GM12878 (cell line): ENCODE measurements around the gene ATOSB. TPM values are rescaled to one million over a fixed set of nuclear protein-coding genes. Genes with fewer than 3 reads are reported as not detected.
A peak's percentile ranks its signal among the peaks of the same experiment; 100 is the strongest.

ENCODE experiments used
- ATAC-seq: fragments of 200-7000 bp; cut with Tn5 transposase; 3 replicates; pipeline ENCODE4 v1.9.1; 2020; ENCODE audit warnings: mild to moderate bottlenecking, moderate library complexity
- BruUV-seq: library from RNA; stranded (reverse); fragments of 400-500 nt; replicated peaks from 2 replicates; lab custom pipeline; 2021; lab: Mats Ljungman, UMichigan
- CTCF ChIA-PET: fragments of 300-600 bp; sonication (Branson Sonifier 250); formaldehyde crosslinking; extraction: SDS; loops from one replicate; lab custom pipeline; 2021; ENCODE audit warnings: inconsistent platforms; lab: Yijun Ruan, JAX
- POLR2A ChIA-PET: fragments of 350-600 bp; formaldehyde crosslinking; extraction: SDS; loops from one replicate; lab custom pipeline; 2021; ENCODE audit warnings: inconsistent platforms; lab: Charles Lee
- RAD21 ChIA-PET: fragments of 300-600 bp; sonication (Branson Sonifier 250); formaldehyde crosslinking; loops from one replicate; lab custom pipeline; 2023; ENCODE audit warnings: antibody characterized with exemption; ENCODE audit not compliant: unreplicated experiment; lab: Charles Lee
- SMC1A ChIA-PET: fragments of 300-600 bp; sonication (Branson Sonifier 250); formaldehyde crosslinking; loops from one replicate; lab custom pipeline; 2023; ENCODE audit not compliant: unreplicated experiment, uncharacterized antibody; lab: Charles Lee
- DNase-seq: peaks from one replicate; pipeline ENCODE4 v3.0.0-alpha.2; 2011; ENCODE audit warnings: low read depth, low spot score
- FAIRE-seq: peaks from 3 replicates; lab custom pipeline; 2011; peaks lifted over from hg19 to GRCh38; lab: Jason Lieb, UNC
- H2AFZ ChIP-seq: 2 replicates; pipeline ENCODE4 v1.6.0; 2011; ENCODE audit warnings: low read depth, low read length, control low read depth; ENCODE audit not compliant: control insufficient read depth
- H3K27ac ChIP-seq: 2 replicates; pipeline ENCODE4 v1.5.1; 2011; ENCODE audit warnings: control low read depth; ENCODE audit not compliant: control insufficient read depth, insufficient read depth
- H3K27me3 ChIP-seq, 2 experiments: replicated peaks in 1 of 2; 2 replicates each; pipeline versions ENCODE4 v1.6.0 to v1.6.1; 2011; ENCODE audit warnings: low read length in 1 of 2; ENCODE audit not compliant: control insufficient read depth in 2 of 2, insufficient read depth in 2 of 2
- H3K36me3 ChIP-seq, 2 experiments: 2 replicates each; pipeline ENCODE4 v1.5.1; 2011; ENCODE audit warnings: low read length in 1 of 2; ENCODE audit not compliant: control insufficient read depth in 2 of 2, insufficient read depth in 2 of 2
- H3K4me1 ChIP-seq: 2 replicates; pipeline ENCODE4 v1.6.1; 2011; ENCODE audit warnings: mild to moderate bottlenecking, low read length, moderate library complexity, mixed read lengths; ENCODE audit not compliant: control insufficient read depth, insufficient read depth
- H3K4me2 ChIP-seq: 2 replicates; pipeline ENCODE4 v1.6.0; 2011; ENCODE audit warnings: control low read depth; ENCODE audit not compliant: control insufficient read depth, insufficient read depth
- H3K4me3 ChIP-seq: fragments of 200-600 bp; sonication (generic); 2 replicates; pipeline ENCODE4 v1.5.1; 2016
- H3K79me2 ChIP-seq: 2 replicates; pipeline ENCODE4 v1.6.0; 2011; ENCODE audit warnings: low read length; ENCODE audit not compliant: control insufficient read depth, insufficient read depth
- H3K9ac ChIP-seq: 2 replicates; pipeline ENCODE4 v1.8.0; 2011; ENCODE audit warnings: low read length, control low read depth, mixed read lengths; ENCODE audit not compliant: control insufficient read depth, insufficient read depth
- H3K9me3 ChIP-seq: replicated peaks from 3 replicates; pipeline ENCODE4 v1.5.1; 2011; ENCODE audit warnings: mild to moderate bottlenecking, low read length; ENCODE audit not compliant: control insufficient read depth, insufficient read depth
- H4K20me1 ChIP-seq: 2 replicates; pipeline ENCODE4 v1.6.0; 2011; ENCODE audit not compliant: control insufficient read depth, insufficient read depth
- BACH1 ChIP-seq: fragments of 450-650 bp; IDR thresholded peaks from 2 replicates; pipeline ENCODE4 v1.6.1; 2017; ENCODE audit warnings: mild to moderate bottlenecking, borderline replicate concordance
- CHD1 ChIP-seq: IDR thresholded peaks from 2 replicates; pipeline ENCODE4 v1.6.1; 2012; ENCODE audit warnings: low read depth, low read length, improper control_type of control experiment
- CHD4 ChIP-seq: fragments of 200-600 bp; sonication (generic); IDR thresholded peaks from 2 replicates; pipeline ENCODE4 v1.6.1; 2016; ENCODE audit warnings: mild to moderate bottlenecking
- POLR2A ChIP-seq: IDR thresholded peaks from 2 replicates; pipeline ENCODE4 v1.6.1; 2011; ENCODE audit warnings: low read depth, mild to moderate bottlenecking, low read length
- POLR2AphosphoS5 ChIP-seq: IDR thresholded peaks from 2 replicates; pipeline ENCODE4 v1.6.1; 2011; ENCODE audit warnings: mild to moderate bottlenecking, low read length, inconsistent platforms
- SP1 ChIP-seq: IDR thresholded peaks from one replicate; pipeline ENCODE4 v1.6.1; 2011; ENCODE audit warnings: low read depth, low read length
- STAT1 ChIP-seq: fragments of 450-650 bp; conservative IDR thresholded peaks from 2 replicates; pipeline ENCODE4 v1.6.1; 2014; ENCODE audit warnings: antibody characterized with exemption, mild to moderate bottlenecking
- WGBS: methylation state at CpG from one replicate; pipeline ENCODE4 v1.1.6; 2016; ENCODE audit warnings: low lambda C conversion rate; ENCODE audit not compliant: insufficient replicate concordance, insufficient coverage; ENCODE audit errors: missing lambda C conversion rate; 5-methylcytosine and 5-hydroxymethylcytosine counted together
- in situ Hi-C: fragments of 300-500 bp; cut with MboI; formaldehyde crosslinking; loops from 9 replicates; pipeline ENCODE4 v1.14.3; 2018; ENCODE audit warnings: mixed read lengths
- intact Hi-C: fragments of 100-400 bp; cut with micrococcal nuclease; formaldehyde crosslinking; loops from one replicate; pipeline ENCODE4 v1.14.2; 2022; ENCODE audit not compliant: unreplicated experiment
- polyA plus RNA-seq, 11 experiments: library from polyadenylated mRNA; depleted of rRNA in 4 of 11; unstranded in 6 of 11; stranded (reverse) in 5 of 11; fragments of >200 nt; fragmentation: Nextera tagmentation in 4 of 11; fragmentation: Illumina TruSeq in 1 of 11; extraction: Ambion mirVana in 4 of 11; extraction: Trizol in 1 of 11; gene quantifications; 1 replicate in 1 of 11; 2 replicates in 10 of 11; pipeline versions ENCODE4 v1.2.1 to v1.2.3, GENCODE V29; 2011 to 2016; ENCODE audit warnings: inconsistent platforms in 2 of 11, missing spikeins in 2 of 11, low read depth in 1 of 11
- total RNA-seq, 4 experiments: library from RNA; depleted of rRNA in 3 of 4; stranded (reverse); fragments of >200 nt in 3 of 4; fragmentation: Illumina TruSeq in 1 of 4; extraction: Trizol in 1 of 4; gene quantifications; 2 replicates each; pipeline versions ENCODE4 v1.2.1 to v1.2.3, GENCODE V29; 2013 to 2021
- TF ChIP-seq, protein P1 (sequence below): fragments of 450-650 bp; IDR thresholded peaks from 2 replicates; pipeline ENCODE4 v1.6.1; 2018; ENCODE audit warnings: borderline replicate concordance, mild to moderate bottlenecking; ENCODE audit not compliant: partially characterized antibody
- TF ChIP-seq, protein P2 (sequence below): fragments of 450-650 bp; formaldehyde crosslinking; IDR thresholded peaks from 2 replicates; pipeline ENCODE4 v1.5.0; 2022; ENCODE audit warnings: mild to moderate bottlenecking, missing genetic modification characterization

Gene ATOSB
- total and polyA plus RNA-seq, 10 of the 15 experiments (the other 5 are each of a cell fraction or from before 2014, with no cell fraction given), result 0.60 to 5.4 (median 2.5) TPM

DNA sequence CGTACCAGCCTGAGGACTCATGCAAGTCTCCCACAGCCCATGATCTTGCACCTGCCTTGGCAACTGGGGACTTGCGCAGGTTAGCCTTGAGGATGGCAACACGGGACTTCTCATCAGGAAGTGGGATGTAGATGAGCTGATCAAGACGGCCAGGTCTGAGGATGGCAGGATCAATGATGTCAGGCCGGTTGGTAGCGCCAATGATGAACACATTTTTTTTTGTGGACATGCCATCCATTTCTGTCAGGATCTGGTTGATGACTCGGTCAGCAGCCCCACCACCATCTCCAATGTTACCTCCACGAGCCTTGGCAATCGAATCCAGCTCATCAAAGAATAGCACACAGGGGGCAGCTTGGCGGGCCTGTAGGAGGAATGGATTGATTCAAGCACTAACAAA is 56.2 kb downstream of the ATOSB start:
- Histone ChIP-seq H3K27ac (no peak overlapping the region), H3K36me3 (peaks cover 47 to 68% of the 10 kb centered on the region in 2 experiments), H3K79me2 (no peaks in the 10 kb centered on the region; the same call in 1 of the 2 replicates), H2AFZ (no peak overlapping the region), H3K4me2 (no peak overlapping the region), H3K4me3 (no peak overlapping the region)
- SMC1A ChIA-PET, result no interaction called here
- no peak for TF ChIP-seq STAT1
- peak; percentile 42; the same call in 1 of the 2 replicates for TF ChIP-seq POLR2A
- TF ChIP-seq, all 136 proteins: peak for 1
- Histone ChIP-seq H3K9me3 (no peaks in the 10 kb centered on the region), H4K20me1 (peaks cover 3% of the 10 kb centered on the region; the same call in 1 of the 2 replicates), H3K4me1 (no peaks in the 10 kb centered on the region), H3K9ac (no peak overlapping the region), H3K27me3 (no peaks in the 10 kb centered on the region)
- ATAC-seq (no peak), DNase-seq (no peak), FAIRE-seq (no peak)
- ChIA-PET RAD21 (no interaction called here), CTCF (interaction anchor here (1.4 kb wide), 1 partner anchor 8 kb away, joined by 7 read pairs; no protein-coding TSS in a partner anchor), POLR2A (interaction anchor here (0.8 to 1.3 kb wide), 2 partner anchors 7 to 52 kb away, joined by 3 read pairs; no protein-coding TSS in a partner anchor)
- WGBS, result 96% methylated on average over 10 of the region's 10 CpGs
- TSS peak; percentile 1 for BruUV-seq
- intact Hi-C loops, result no loop called here
- in situ Hi-C loops, result no loop called here

DNA sequence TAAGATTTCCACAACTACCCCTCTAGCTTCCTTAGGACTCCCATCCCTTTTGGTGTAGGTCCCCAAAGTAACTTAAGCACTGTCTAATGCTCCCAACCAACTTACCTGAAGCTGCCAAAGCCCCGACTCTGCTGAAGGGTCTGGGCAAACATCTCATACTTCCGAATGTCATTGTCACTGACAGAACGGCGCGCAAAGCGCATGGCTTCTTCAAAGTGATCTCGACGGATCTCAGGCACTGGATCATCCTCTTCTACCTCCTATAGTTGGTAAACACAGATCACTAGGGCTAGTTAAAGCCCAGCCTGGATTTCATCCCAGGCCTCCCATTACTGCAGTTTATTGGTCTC is 58.4 kb downstream of the ATOSB start:
- H3K27me3 ChIP-seq, result no peaks in the 10 kb centered on the region
- ATAC-seq, result no peak
- ChIA-PET SMC1A (no interaction called here), POLR2A (no interaction called here), CTCF (no interaction called here), RAD21 (interaction anchor here (1.3 kb wide), 1 partner anchor 158 kb away, joined by 4 read pairs; no protein-coding TSS in a partner anchor)
- TF ChIP-seq CHD4, result no peak
- TF ChIP-seq BACH1, result no peak
- TF ChIP-seq SP1, result no peak
- TF ChIP-seq POLR2AphosphoS5, result 0 out of 2 replicates have a peak, but pooled peaks have one; percentile 18
- TF ChIP-seq, protein P1, sequence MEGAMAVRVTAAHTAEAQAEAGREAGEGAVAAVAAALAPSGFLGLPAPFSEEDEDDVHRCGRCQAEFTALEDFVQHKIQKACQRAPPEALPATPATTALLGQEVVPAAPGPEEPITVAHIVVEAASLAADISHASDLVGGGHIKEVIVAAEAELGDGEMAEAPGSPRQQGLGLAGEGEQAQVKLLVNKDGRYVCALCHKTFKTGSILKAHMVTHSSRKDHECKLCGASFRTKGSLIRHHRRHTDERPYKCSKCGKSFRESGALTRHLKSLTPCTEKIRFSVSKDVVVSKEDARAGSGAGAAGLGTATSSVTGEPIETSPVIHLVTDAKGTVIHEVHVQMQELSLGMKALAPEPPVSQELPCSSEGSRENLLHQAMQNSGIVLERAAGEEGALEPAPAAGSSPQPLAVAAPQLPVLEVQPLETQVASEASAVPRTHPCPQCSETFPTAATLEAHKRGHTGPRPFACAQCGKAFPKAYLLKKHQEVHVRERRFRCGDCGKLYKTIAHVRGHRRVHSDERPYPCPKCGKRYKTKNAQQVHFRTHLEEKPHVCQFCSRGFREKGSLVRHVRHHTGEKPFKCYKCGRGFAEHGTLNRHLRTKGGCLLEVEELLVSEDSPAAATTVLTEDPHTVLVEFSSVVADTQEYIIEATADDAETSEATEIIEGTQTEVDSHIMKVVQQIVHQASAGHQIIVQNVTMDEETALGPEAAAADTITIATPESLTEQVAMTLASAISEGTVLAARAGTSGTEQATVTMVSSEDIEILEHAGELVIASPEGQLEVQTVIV, result no peak
- TF ChIP-seq POLR2A, result peak; percentile 43; the same call in 1 of the 2 replicates
- TF ChIP-seq, protein P2, sequence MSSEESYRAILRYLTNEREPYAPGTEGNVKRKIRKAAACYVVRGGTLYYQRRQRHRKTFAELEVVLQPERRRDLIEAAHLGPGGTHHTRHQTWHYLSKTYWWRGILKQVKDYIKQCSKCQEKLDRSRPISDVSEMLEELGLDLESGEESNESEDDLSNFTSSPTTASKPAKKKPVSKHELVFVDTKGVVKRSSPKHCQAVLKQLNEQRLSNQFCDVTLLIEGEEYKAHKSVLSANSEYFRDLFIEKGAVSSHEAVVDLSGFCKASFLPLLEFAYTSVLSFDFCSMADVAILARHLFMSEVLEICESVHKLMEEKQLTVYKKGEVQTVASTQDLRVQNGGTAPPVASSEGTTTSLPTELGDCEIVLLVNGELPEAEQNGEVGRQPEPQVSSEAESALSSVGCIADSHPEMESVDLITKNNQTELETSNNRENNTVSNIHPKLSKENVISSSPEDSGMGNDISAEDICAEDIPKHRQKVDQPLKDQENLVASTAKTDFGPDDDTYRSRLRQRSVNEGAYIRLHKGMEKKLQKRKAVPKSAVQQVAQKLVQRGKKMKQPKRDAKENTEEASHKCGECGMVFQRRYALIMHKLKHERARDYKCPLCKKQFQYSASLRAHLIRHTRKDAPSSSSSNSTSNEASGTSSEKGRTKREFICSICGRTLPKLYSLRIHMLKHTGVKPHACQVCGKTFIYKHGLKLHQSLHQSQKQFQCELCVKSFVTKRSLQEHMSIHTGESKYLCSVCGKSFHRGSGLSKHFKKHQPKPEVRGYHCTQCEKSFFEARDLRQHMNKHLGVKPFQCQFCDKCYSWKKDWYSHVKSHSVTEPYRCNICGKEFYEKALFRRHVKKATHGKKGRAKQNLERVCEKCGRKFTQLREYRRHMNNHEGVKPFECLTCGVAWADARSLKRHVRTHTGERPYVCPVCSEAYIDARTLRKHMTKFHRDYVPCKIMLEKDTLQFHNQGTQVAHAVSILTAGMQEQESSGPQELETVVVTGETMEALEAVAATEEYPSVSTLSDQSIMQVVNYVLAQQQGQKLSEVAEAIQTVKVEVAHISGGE (CRISPR knock-in tag), result no peak
- no peak for TF ChIP-seq CHD1
- H3K4me2 ChIP-seq, result no peak overlapping the region
- no peak overlapping the region for H2AFZ ChIP-seq
- FAIRE-seq, result no peak
- 93% methylated on average over 8 of the region's 8 CpGs for WGBS
- in situ Hi-C loops (no loop called here), intact Hi-C loops (no loop called here)
- H3K4me3 ChIP-seq, result no peak overlapping the region
- peaks cover 3% of the 10 kb centered on the region; the same call in 1 of the 2 replicates for H4K20me1 ChIP-seq
- no peaks in the 10 kb centered on the region for H3K4me1 ChIP-seq
- no peak overlapping the region for H3K9ac ChIP-seq
- H3K79me2 ChIP-seq, result no peaks in the 10 kb centered on the region; the same call in 1 of the 2 replicates
- H3K9me3 ChIP-seq, result no peaks in the 10 kb centered on the region
- no peak for DNase-seq
- H3K36me3 ChIP-seq, result peaks cover 35 to 52% of the 10 kb centered on the region in 2 experiments
- H3K27ac ChIP-seq, result no peak overlapping the region
- no TSS peak for BruUV-seq
